Activated naive CD4-positive, alpha-beta T cell treated with anti-CD3 and anti-CD28 coated beads for 36 hours (primary cell): ENCODE data around the gene GJB5. TPM values are rescaled to one million over a fixed set of nuclear protein-coding genes. Genes with fewer than 3 reads are reported as not detected.

ENCODE experiments used
- total RNA-seq, 2 experiments: library from RNA; stranded (reverse); gene quantifications; one replicate each; pipeline ENCODE4 v1.2.3, GENCODE V29; 2021

The GJB5 gene
- total RNA-seq, 2 experiments from 2014 or later, result not detected

Other genes starting within 250 kb of the GJB5 start
- gene GJB4, start 4.7 kb downstream of the GJB5 start, total RNA-seq, result not detected
- not detected for gene GJB3, start 26.2 kb downstream of the GJB5 start, total RNA-seq
- under 1 TPM; 0.24 to 0.69 TPM for gene GJA4, start 38.0 kb downstream of the GJB5 start, total RNA-seq
- gene SMIM12, start 104.7 kb downstream of the GJB5 start, total RNA-seq, result 10 to 100 TPM; 37.6 to 38.6 TPM
- under 1 TPM; 0.69 to 0.74 TPM for gene DLGAP3, start 174.6 kb downstream of the GJB5 start, total RNA-seq
- 10 to 100 TPM; 18.2 to 19.9 TPM for gene TMEM35B, start 230.3 kb downstream of the GJB5 start, total RNA-seq